Right lobe of liver (tissue), 6 donors: Measurements from ENCODE around the gene GUCD1. TPM values are rescaled to one million over a fixed set of nuclear protein-coding genes. Genes with fewer than 3 reads are reported as not detected.

Experiments
- ATAC-seq, 4 donors: fragments of 200-7000 bp; cut with Tn5 transposase; one replicate each; pipeline ENCODE4 v1.9.1; 2020; ENCODE audit warnings: mild to moderate bottlenecking in 4 of 4, moderate library complexity in 4 of 4
- DNase-seq, 3 donors: peaks; one replicate each; pipeline ENCODE4 v3.0.0-alpha.2; 2020
- H3K27ac ChIP-seq, 3 donors: fragments of 200-600 bp; one replicate each; pipeline ENCODE4 v1.8.0; 2022
- H3K27me3 ChIP-seq, 2 donors: fragments of 200-600 bp; one replicate each; pipeline ENCODE4 v1.8.0; 2022
- H3K36me3 ChIP-seq, 4 donors: fragments of 200-600 bp; sonication (generic) in 1 of 4; one replicate each; pipeline versions ENCODE4 v1.5.1 to v1.8.0; 2017 to 2022; ENCODE audit warnings: control low read depth in 1 of 4
- H3K4me1 ChIP-seq, 4 donors: fragments of 200-600 bp; sonication (generic) in 1 of 4; one replicate each; pipeline versions ENCODE4 v1.5.1 to v1.8.0; 2017 to 2022; ENCODE audit warnings: control low read depth in 1 of 4
- H3K4me3 ChIP-seq, 3 donors: fragments of 200-600 bp; one replicate each; pipeline ENCODE4 v1.8.0; 2022
- H3K9me3 ChIP-seq, 4 donors: fragments of 200-600 bp; sonication (generic) in 1 of 4; one replicate each; pipeline versions ENCODE4 v1.5.1 to v1.8.0; 2017 to 2022; ENCODE audit warnings: control low read depth in 1 of 4
- POLR2A ChIP-seq: fragments of 450-650 bp; IDR thresholded peaks from one replicate; pipeline ENCODE4 v1.6.1; 2017; ENCODE audit warnings: antibody characterized with exemption, mild to moderate bottlenecking
- WGBS: methylation state at CpG from one replicate; pipeline ENCODE4 v1.1.6; 2018; ENCODE audit warnings: low coverage, low lambda C conversion rate; ENCODE audit not compliant: insufficient coverage; ENCODE audit errors: missing lambda C conversion rate; 5-methylcytosine and 5-hydroxymethylcytosine counted together
- intact Hi-C, 2 donors: fragments of 100-400 bp; cut with DNase I; formaldehyde crosslinking; loops; one replicate each; pipeline versions ENCODE4 v1.11.2 to v1.14.1; 2022
- total RNA-seq, 6 experiments: library from RNA; depleted of rRNA in 2 of 6; stranded (reverse); fragments of >200 nt in 2 of 6; fragmentation: NEBNext Ultra II Directional in 3 of 6; extraction: Animal tissue kit (Norgen Biotek cat#: 25700) in 3 of 6; gene quantifications; one replicate each; pipeline versions ENCODE4 v1.1.0 to v1.2.4, GENCODE V29; 2016 to 2023
- TF ChIP-seq, protein P1 (sequence below), 4 donors: fragments of 200-600 bp in 3 of 4; fragments of 450-650 bp in 1 of 4; IDR thresholded peaks; one replicate each; pipeline versions ENCODE4 v1.5.1 to v1.8.0; 2016 to 2022; ENCODE audit warnings: antibody characterized with exemption in 4 of 4, mild to moderate bottlenecking in 2 of 4
- donor health status: DM: no; HTN: yes; CAD: no.
- donor health status: DM: no; HTN: no; CAD: no.
- donor health status: DM: no; HTN: no; CAD: no.
- donor health status: DM: no; HTN: yes; CAD: no.
- donor health status: DM: no; HTN: yes; CAD: no.

GUCD1 gene
- total RNA-seq, 6 experiments from 2014 or later = 94.0 to 281 (median 213) TPM

DNA sequence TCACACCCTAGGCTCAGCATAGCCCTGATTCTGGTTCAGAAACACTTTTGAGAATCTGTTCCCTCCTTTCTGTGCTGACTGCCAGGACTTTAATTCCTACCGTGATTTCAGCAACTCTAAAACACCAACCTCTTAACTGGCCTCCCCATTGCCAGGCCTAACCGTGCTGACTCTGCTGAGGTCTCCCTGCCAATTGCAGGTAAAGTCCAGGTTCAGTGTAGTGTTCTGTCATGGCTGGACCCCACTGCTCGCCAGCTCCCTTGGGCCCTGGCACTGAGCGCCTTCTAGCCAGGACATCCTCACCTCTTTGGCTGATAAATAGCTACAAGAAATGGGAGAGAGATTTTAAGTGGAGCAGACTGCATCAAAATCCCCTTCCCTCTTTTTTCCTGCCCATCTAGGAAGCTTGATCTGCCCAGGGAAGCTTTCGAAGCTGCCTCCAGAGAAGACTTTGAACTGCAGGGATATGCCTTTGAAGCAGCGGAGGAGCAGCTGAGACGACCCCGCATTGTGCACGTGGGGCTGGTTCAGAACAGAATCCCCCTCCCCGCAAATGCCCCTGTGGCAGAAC is 55.1 kb downstream of the GUCD1 start:
- peaks cover 0 to 37% (median 14%) of the 10 kb centered on the region in 4 donors for H3K36me3 ChIP-seq
- peaks cover 0 to 76% (median 28%) of the 10 kb centered on the region in 4 donors for H3K4me1 ChIP-seq
- H3K27me3 ChIP-seq = no peaks in the 10 kb centered on the region
- H3K4me3 ChIP-seq = peak overlapping the region in 2 of 3 donors; percentile 22
- 28% methylated on average over 10 of the region's 10 CpGs for WGBS
- H3K9me3 ChIP-seq = no peaks in the 10 kb centered on the region
- intact Hi-C loops = no loop called here
- ATAC-seq = peak in 3 of 4 donors; percentile 11 to 27 (median 17)
- no peak for TF ChIP-seq POLR2A
- TF ChIP-seq, protein P1, sequence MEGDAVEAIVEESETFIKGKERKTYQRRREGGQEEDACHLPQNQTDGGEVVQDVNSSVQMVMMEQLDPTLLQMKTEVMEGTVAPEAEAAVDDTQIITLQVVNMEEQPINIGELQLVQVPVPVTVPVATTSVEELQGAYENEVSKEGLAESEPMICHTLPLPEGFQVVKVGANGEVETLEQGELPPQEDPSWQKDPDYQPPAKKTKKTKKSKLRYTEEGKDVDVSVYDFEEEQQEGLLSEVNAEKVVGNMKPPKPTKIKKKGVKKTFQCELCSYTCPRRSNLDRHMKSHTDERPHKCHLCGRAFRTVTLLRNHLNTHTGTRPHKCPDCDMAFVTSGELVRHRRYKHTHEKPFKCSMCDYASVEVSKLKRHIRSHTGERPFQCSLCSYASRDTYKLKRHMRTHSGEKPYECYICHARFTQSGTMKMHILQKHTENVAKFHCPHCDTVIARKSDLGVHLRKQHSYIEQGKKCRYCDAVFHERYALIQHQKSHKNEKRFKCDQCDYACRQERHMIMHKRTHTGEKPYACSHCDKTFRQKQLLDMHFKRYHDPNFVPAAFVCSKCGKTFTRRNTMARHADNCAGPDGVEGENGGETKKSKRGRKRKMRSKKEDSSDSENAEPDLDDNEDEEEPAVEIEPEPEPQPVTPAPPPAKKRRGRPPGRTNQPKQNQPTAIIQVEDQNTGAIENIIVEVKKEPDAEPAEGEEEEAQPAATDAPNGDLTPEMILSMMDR (IDR thresholded peaks at IDR 0.05) = no peak
- H3K27ac ChIP-seq = peak overlapping the region in 2 of 3 donors; percentile 83 to 90
- DNase-seq = peak in 1 of 3 donors; percentile 84

DNA sequence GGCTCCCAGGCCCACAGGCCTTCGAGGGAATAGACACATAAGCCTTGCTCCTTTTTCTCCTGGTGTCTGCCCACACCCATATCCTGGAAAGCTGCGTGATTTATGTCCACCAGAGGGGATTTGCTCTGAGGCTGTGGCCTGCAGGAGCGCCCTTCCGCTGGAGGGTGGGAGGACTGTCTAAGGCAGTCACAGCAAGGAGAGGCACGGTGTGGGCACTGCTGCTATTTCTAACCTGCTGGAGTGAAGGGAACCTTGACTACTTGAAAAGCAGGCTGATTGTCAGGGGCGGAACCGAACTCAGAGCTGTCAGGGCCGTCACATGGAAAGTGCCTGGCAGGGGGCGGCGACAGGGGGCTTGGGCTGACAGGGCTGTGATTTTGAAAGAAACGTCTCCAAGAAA is 56.1 kb downstream of the GUCD1 start:
- 48% methylated on average over 7 of the region's 11 CpGs for WGBS
- Histone ChIP-seq H3K9me3 (no peaks in the 10 kb centered on the region), H3K27me3 (no peaks in the 10 kb centered on the region), H3K4me3 (peak overlapping the region in 2 of 3 donors; percentile 87 to 95), H3K27ac (peak overlapping the region in 2 of 3 donors; percentile 83 to 90), H3K4me1 (peaks cover 0 to 67% (median 23%) of the 10 kb centered on the region in 4 donors), H3K36me3 (peaks cover 0 to 37% (median 14%) of the 10 kb centered on the region in 4 donors)
- ATAC-seq (no peak), DNase-seq (no peak)
- TF ChIP-seq POLR2A = no peak
- TF ChIP-seq, protein P1 (IDR thresholded peaks at IDR 0.05) = no peak
- intact Hi-C loops = no loop called here

DNA sequence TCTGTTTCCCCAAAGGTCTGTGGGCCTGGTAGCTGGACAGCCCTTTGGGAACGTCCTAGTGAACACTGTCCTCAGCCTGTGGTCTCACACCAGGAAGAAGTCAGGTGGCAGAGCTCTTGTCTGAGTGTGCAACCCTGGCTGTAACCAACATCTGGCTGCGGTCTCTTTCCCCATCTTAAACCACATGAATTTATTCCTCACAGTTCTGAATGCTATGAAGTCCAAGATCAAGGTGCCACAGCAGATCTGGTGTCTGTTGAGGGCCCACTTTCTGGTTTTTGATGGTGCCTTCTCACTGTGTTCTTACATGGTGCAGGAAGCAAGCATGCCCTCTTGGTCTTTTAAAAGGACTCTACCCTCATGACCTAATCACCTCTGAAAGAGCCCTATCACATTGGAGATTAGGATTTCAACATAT is 57.1 kb downstream of the GUCD1 start:
- no peaks in the 10 kb centered on the region for H3K27me3 ChIP-seq
- peak overlapping the region in 2 of 3 donors; percentile 83 to 90 for H3K27ac ChIP-seq
- TF ChIP-seq POLR2A = peak; percentile 51
- TF ChIP-seq, protein P1 (IDR thresholded peaks at IDR 0.05) = no peak
- H3K4me3 ChIP-seq = peak overlapping the region in 2 of 3 donors; percentile 87 to 95
- H3K36me3 ChIP-seq = peaks cover 0 to 29% (median 10%) of the 10 kb centered on the region in 4 donors
- 24% methylated on average over 2 of the region's 2 CpGs for WGBS
- intact Hi-C loops = no loop called here
- DNase-seq = no peak
- peaks cover 0 to 61% (median 21%) of the 10 kb centered on the region in 4 donors for H3K4me1 ChIP-seq
- ATAC-seq = peak in 2 of 4 donors; percentile 2 to 5
- no peaks in the 10 kb centered on the region for H3K9me3 ChIP-seq

DNA sequence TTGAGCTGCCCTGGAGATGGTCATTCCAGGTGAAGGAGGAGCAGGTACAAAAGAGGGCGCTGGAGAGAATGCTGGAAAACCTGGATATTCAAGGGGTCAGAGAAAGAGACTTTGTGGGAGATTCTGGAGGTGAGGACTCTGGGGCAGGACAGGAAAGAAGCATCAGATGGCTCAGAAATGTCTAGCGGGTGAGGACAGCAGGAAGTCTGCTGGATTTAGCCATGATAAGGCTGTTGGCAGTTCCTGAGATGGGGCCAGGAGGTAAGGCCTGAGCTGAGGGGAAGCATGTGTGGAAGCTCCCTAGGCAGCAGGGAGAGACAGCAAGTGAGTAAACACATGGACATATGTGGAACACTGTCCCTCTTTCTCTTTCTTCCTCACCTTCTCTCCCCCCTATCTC is 58.3 kb downstream of the GUCD1 start:
- no peak for TF ChIP-seq POLR2A
- TF ChIP-seq, protein P1 (IDR thresholded peaks at IDR 0.05) = no peak
- H3K4me3 ChIP-seq = peak overlapping the region; percentile 18 to 95 (median 87)
- intact Hi-C loops = no loop called here
- no peak for ATAC-seq
- WGBS = 27% methylated on average over 2 of the region's 2 CpGs
- H3K9me3 ChIP-seq = no peaks in the 10 kb centered on the region
- peak in 1 of 3 donors; percentile 42 for DNase-seq
- H3K4me1 ChIP-seq = peaks cover 0 to 49% (median 18%) of the 10 kb centered on the region in 4 donors
- H3K27ac ChIP-seq = peak overlapping the region; percentile 17 to 90 (median 83)
- H3K36me3 ChIP-seq = peaks cover 0 to 17% (median 6%) of the 10 kb centered on the region in 4 donors
- H3K27me3 ChIP-seq = no peaks in the 10 kb centered on the region
